ENCODE results near the gene TEPSIN. TPM values are rescaled to one million over a fixed set of nuclear protein-coding genes. Genes with fewer than 3 reads are reported as not detected.
"Not testable (repeated sequence)": the region's sequence is repeated elsewhere in the genome, so short reads cannot be mapped to it uniquely, and the experiment has no call there.

The TEPSIN gene
- total RNA-seq, 4 donors from 2014 or later = 15.5 to 32.9 (median 24.3) TPM

DNA sequence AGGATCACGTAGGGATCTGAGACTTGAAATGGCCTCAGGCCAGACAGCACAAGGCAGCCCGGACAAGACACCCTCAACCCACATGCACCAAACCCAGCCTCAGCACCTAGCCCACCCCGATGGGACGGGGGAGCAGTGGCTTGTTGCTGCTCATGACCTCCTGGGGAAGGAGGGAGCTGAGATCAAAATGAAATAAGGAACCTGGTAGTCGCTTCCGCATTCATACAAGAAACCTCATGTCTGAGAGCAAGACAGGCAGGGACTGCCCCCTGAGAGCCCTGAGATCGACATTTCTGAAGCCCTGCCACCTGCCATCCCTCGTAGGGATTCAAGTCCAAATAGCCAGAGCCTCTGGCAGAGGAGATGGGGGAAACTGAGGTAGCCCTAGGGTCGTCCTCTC, 10.4 kb downstream of the TEPSIN start:
- H3K9me3 ChIP-seq = no peaks in the 10 kb centered on the region
- in situ Hi-C loops (cut with MboI; ENCODE audit: low sequenced_read_pairs in 4 of 4) = loop anchor here in 1 of 4 donors (25.0 kb wide), 1 partner anchor 91 kb away; no protein-coding TSS in a partner anchor
- intact Hi-C loops (cut with DNase I; ENCODE audit: low total_unique reads) = loop anchor here (10.0 kb wide), 1 partner anchor 194 kb away; the partner anchor contains the start of gene BAIAP2
- H3K4me3 ChIP-seq = no peak overlapping the region
- TF ChIP-seq, protein P1, sequence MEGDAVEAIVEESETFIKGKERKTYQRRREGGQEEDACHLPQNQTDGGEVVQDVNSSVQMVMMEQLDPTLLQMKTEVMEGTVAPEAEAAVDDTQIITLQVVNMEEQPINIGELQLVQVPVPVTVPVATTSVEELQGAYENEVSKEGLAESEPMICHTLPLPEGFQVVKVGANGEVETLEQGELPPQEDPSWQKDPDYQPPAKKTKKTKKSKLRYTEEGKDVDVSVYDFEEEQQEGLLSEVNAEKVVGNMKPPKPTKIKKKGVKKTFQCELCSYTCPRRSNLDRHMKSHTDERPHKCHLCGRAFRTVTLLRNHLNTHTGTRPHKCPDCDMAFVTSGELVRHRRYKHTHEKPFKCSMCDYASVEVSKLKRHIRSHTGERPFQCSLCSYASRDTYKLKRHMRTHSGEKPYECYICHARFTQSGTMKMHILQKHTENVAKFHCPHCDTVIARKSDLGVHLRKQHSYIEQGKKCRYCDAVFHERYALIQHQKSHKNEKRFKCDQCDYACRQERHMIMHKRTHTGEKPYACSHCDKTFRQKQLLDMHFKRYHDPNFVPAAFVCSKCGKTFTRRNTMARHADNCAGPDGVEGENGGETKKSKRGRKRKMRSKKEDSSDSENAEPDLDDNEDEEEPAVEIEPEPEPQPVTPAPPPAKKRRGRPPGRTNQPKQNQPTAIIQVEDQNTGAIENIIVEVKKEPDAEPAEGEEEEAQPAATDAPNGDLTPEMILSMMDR (IDR thresholded peaks at IDR 0.05 in 4 of 5, conservative IDR thresholded peaks at IDR 0.05 in 1 of 5) = no peak
- no peak overlapping the region for H3K27ac ChIP-seq
- peaks cover 0 to 41% of the 10 kb centered on the region in 2 donors for H3K36me3 ChIP-seq
- no peaks in the 10 kb centered on the region for H3K27me3 ChIP-seq
- peaks cover 0 to 3% of the 10 kb centered on the region in 2 donors for H3K4me1 ChIP-seq
- DNase-seq = no peak
- ATAC-seq = no peak

DNA sequence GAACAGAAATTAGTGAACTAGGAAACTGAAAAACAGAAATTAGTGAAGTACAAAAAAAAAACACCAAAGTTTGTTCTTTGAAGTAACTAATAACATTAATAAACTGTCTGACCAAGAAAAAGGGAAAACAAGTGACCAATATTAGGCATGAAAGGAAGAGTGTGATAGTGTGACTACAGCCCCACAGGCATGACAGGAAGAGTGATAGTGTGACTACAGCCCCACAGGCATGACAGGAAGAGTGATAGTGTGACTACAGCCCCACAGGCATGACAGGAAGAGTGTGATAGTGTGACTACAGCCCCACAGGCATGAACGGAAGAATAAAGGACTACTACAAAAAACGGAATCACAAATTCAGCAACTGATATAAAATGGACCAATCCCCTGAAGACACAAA, 11.2 kb downstream of the TEPSIN start:
- H3K4me1 ChIP-seq, H3K27me3 ChIP-seq, H3K9me3 ChIP-seq, ATAC-seq, DNase-seq, H3K4me3 ChIP-seq, H3K27ac ChIP-seq: not testable (repeated sequence)
- in situ Hi-C loops (cut with MboI; ENCODE audit: low sequenced_read_pairs in 4 of 4) = loop anchor here in 1 of 4 donors (25.0 kb wide), 1 partner anchor 90 kb away; no protein-coding TSS in a partner anchor
- peaks cover 0 to 36% of the 10 kb centered on the region in 2 donors for H3K36me3 ChIP-seq
- intact Hi-C loops (cut with DNase I; ENCODE audit: low total_unique reads) = loop anchor here (10.0 kb wide), 1 partner anchor 193 kb away; the partner anchor contains the start of gene BAIAP2

DNA sequence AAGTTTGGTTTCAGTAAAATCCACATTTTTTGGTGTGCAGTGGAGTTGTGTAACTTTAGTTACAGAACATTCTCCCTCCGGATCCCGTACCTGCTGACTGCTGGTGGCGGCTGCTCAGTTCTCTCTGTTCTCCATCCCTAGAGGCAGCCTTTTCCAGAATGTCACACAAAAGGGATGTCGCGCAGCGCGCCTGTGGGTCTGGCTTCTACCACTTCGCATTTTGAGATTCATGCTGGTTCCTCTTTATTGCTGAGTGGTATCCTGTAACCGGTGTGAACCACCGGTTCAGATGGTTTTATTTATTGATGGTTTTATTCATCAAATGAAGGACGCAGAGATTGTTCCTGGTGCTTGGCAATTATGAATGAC, 15.1 kb downstream of the TEPSIN start:
- Histone ChIP-seq H3K27me3 (no peaks in the 10 kb centered on the region), H3K4me3 (peak overlapping the region; percentile 54 to 91 (median 61)), H3K9me3 (no peaks in the 10 kb centered on the region), H3K27ac (peak overlapping the region in 3 of 4 donors; percentile 29 to 47 (median 47)), H3K4me1 (peaks cover 11 to 18% of the 10 kb centered on the region in 2 donors), H3K36me3 (peaks cover 0 to 5% of the 10 kb centered on the region in 2 donors)
- no peak for ATAC-seq
- intact Hi-C loops (cut with DNase I; ENCODE audit: low total_unique reads) (loop anchor here (1.0 to 10.0 kb wide), 2 partner anchors 16 to 189 kb away; partner anchors contain the start of genes BAIAP2, NDUFAF8 and TEPSIN), in situ Hi-C loops (cut with MboI; ENCODE audit: low sequenced_read_pairs in 4 of 4) (no loop called here)
- TF ChIP-seq, protein P1 (IDR thresholded peaks at IDR 0.05 in 4 of 5, conservative IDR thresholded peaks at IDR 0.05 in 1 of 5) = no peak
- no peak for TF ChIP-seq POLR2A (IDR thresholded peaks at IDR 0.05)
- no peak for DNase-seq

DNA sequence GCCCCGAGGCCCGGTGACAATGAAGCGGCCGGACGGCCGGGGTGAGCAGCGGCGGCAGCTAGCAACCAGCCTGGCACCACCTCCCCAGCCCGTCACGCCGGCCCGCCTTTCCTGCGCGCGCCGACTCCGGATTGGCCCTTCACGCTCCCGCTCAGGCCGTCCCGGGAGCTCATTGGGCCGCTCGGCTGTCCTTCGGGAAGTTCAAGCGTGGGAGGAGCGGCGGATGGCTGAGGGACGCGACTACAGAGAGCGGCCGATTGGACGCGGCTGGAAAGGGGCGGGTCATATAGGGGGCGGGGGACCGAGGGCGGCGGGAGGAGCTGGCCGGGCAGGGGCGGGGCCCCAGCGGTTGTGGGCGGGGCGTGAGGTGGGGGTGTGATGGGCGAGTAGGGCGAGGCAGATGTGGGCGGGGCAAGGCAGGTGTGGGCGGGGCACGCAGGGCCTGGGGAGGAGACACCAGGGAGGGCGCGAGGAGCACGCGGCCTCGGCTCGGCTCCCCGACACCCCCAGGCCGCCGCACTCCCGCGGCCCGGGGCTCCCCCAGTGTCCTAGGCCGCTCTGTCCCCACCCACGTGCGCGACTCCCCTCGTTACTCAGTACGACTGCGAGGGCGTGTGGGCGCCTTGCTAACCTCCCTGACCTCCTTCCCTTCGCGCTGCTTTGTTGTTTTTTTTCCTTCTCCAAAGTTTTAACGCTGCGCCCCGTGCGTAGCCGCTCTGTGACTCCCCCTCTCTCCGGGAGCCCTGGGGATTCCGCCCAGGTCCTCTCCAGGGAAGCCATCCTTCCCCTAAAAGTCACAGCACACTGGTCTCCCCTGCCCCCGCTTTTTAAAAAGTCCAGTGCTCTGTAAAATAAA, 15.7 kb downstream of the TEPSIN start, which contains the start of gene CEP131:
TSS of gene CEP131 (minus strand) at position 60 of the 856 bp plus-strand sequence. CDS start 2,909 bp downstream, outside the sequence.
- Histone ChIP-seq H3K4me1 (peaks cover 11 to 18% of the 10 kb centered on the region in 2 donors), H3K27ac (peak within 1 kb of the TSS in 3 of 4 donors; percentile 29 to 47 (median 47)), H3K4me3 (peak within 1 kb of the TSS; percentile 54 to 91 (median 74)), H3K36me3 (peaks cover 0 to 5% of the 10 kb centered on the region in 2 donors), H3K27me3 (no peaks in the 10 kb centered on the region), H3K9me3 (no peaks in the 10 kb centered on the region)
- ATAC-seq = peak; percentile 99
- intact Hi-C loops (cut with DNase I; ENCODE audit: low total_unique reads) (loop anchor here (1.0 to 10.0 kb wide), 2 partner anchors 16 to 188 kb away; partner anchors contain the start of genes BAIAP2, NDUFAF8 and TEPSIN), in situ Hi-C loops (cut with MboI; ENCODE audit: low sequenced_read_pairs in 4 of 4) (no loop called here)
- TF ChIP-seq, protein P1 (IDR thresholded peaks at IDR 0.05 in 4 of 5, conservative IDR thresholded peaks at IDR 0.05 in 1 of 5) = no peak
- no peak for TF ChIP-seq POLR2A (IDR thresholded peaks at IDR 0.05)
- peak; percentile 98 to 99 for DNase-seq

DNA sequence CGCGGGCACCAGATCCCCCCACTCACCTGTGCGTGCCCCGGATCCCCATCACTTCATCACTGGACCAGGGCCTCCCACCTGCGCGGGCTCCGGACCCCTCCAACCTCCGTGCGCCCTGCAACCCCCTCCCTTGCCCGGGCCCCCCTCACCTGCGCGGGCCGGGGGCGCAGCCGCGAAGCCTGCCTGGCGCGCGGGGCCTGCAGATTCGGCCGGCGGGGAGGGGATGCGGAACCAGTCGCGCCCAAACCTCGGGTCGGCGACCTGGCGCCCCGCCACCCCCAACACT, 16.3 kb downstream of the TEPSIN start:
- Histone ChIP-seq H3K4me3 (peak overlapping the region; percentile 54 to 91 (median 74)), H3K9me3 (no peaks in the 10 kb centered on the region), H3K27me3 (no peaks in the 10 kb centered on the region), H3K27ac (peak overlapping the region in 1 of 4 donors; percentile 33), H3K36me3 (peaks cover 0 to 5% of the 10 kb centered on the region in 2 donors), H3K4me1 (peaks cover 11 to 18% of the 10 kb centered on the region in 2 donors)
- in situ Hi-C loops (cut with MboI; ENCODE audit: low sequenced_read_pairs in 4 of 4) (no loop called here), intact Hi-C loops (cut with DNase I; ENCODE audit: low total_unique reads) (loop anchor here (10.0 kb wide), 1 partner anchor 188 kb away; the partner anchor contains the start of gene BAIAP2)
- TF ChIP-seq POLR2A (IDR thresholded peaks at IDR 0.05) = no peak
- TF ChIP-seq, protein P1 (IDR thresholded peaks at IDR 0.05 in 4 of 5, conservative IDR thresholded peaks at IDR 0.05 in 1 of 5) = no peak
- DNase-seq (no peak), ATAC-seq (peak; percentile 5 to 6)
